Spleen (tissue), 7 donors: ENCODE data around the gene PCCA.

Source experiments
- POLR2A ChIP-seq, 3 donors: fragments of 450-650 bp; IDR thresholded peaks; one replicate each; pipeline ENCODE4 v1.5.1; 2017; ENCODE audit warnings: antibody characterized with exemption in 3 of 3, mild to moderate bottlenecking in 1 of 3
- TF ChIP-seq, protein P1 (sequence below), 11 experiments: fragments of 200-600 bp in 7 of 11; fragments of 450-650 bp in 4 of 11; sonication (generic) in 4 of 11; IDR thresholded peaks in 8 of 11; conservative IDR thresholded peaks in 3 of 11; 1 replicate in 7 of 11; 2 replicates in 4 of 11; pipeline versions ENCODE4 v1.4.0 to v1.8.0; 2016 to 2021; ENCODE audit warnings: antibody characterized with exemption in 11 of 11, inconsistent platforms in 4 of 11, mild to moderate bottlenecking in 1 of 11
- donor health status: DM: no; HTN: no; CAD: no; lungs with moderate emphysema.
- donor health status: DM: no; HTN: no; CAD: no.
- donor health status: DM: no; HTN: no; CAD: no.

DNA sequence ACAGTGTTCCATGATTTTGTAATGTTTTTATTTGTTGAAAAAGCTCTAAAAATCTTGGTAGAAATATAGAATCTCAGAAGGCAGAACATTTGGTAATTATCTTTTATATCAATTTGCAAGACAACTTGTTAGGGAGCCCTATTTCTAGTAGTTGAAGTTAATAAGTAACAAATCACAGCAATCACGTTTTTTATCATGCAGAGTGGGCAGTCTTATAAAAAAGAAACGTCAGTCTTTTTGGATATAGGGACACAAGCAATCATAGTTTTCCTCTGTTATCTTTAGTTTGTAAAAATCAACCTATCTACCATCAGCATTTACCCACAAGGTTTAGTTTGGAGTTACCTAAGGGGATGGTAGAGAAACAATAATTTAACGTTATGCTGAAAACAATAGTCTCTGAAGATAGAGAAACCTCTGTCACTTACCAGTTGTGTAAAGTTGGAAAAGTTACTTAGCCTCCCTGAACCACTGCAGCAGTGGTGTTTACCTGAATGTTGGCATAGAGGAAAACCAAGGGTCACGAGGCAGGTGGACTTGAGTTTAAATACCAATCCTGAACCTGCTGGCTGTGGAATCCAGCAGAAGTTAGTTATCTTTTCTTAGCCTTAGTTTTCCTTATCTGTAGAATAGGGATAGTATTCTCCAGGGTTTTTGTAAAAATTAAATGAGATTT is 306.9 kb downstream of the PCCA start:
- TF ChIP-seq, protein P1, sequence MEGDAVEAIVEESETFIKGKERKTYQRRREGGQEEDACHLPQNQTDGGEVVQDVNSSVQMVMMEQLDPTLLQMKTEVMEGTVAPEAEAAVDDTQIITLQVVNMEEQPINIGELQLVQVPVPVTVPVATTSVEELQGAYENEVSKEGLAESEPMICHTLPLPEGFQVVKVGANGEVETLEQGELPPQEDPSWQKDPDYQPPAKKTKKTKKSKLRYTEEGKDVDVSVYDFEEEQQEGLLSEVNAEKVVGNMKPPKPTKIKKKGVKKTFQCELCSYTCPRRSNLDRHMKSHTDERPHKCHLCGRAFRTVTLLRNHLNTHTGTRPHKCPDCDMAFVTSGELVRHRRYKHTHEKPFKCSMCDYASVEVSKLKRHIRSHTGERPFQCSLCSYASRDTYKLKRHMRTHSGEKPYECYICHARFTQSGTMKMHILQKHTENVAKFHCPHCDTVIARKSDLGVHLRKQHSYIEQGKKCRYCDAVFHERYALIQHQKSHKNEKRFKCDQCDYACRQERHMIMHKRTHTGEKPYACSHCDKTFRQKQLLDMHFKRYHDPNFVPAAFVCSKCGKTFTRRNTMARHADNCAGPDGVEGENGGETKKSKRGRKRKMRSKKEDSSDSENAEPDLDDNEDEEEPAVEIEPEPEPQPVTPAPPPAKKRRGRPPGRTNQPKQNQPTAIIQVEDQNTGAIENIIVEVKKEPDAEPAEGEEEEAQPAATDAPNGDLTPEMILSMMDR (IDR thresholded peaks at IDR 0.05 in 8 of 11, conservative IDR thresholded peaks at IDR 0.05 in 3 of 11), result no peak
- TF ChIP-seq POLR2A (IDR thresholded peaks at IDR 0.05), result no peak
